GM23338 (cell line): Measurements from ENCODE around the gene MICAL3. TPM values are rescaled to one million over a fixed set of nuclear protein-coding genes. Genes with fewer than 3 reads are reported as not detected.

Experiments used
- ATAC-seq: fragments of 200-7000 bp; cut with Tn5 transposase; 3 replicates; pipeline ENCODE4 v1.9.1; 2020
- DNase-seq: peaks from one replicate; pipeline ENCODE4 v3.0.0-alpha.2; 2015; ENCODE audit warnings: low spot score
- H2AFZ ChIP-seq: fragments of 200-600 bp; sonication (generic); 2 replicates; pipeline ENCODE4 v1.8.0; 2016; ENCODE audit warnings: antibody characterized with exemption, mild to moderate bottlenecking, moderate library complexity
- H3F3A ChIP-seq: fragments of 200-600 bp; sonication (generic); replicated peaks from 2 replicates; pipeline ENCODE4 v1.8.0; 2017; ENCODE audit warnings: antibody characterized with exemption, mixed run types, low read depth
- H3K27ac ChIP-seq: fragments of 200-600 bp; sonication (generic); 2 replicates; pipeline ENCODE4 v1.6.1; 2016; ENCODE audit warnings: low read depth
- H3K27me3 ChIP-seq: fragments of 200-600 bp; sonication (generic); 2 replicates; pipeline ENCODE4 v1.8.0; 2016; ENCODE audit warnings: mild to moderate bottlenecking, mixed run types, moderate library complexity; ENCODE audit not compliant: insufficient read depth
- H3K36me3 ChIP-seq: fragments of 200-600 bp; sonication (generic); 2 replicates; pipeline ENCODE4 v1.8.0; 2016; ENCODE audit warnings: mild to moderate bottlenecking; ENCODE audit not compliant: insufficient read depth
- H3K4me1 ChIP-seq: fragments of 200-600 bp; sonication (generic); 2 replicates; pipeline ENCODE4 v1.8.0; 2016; ENCODE audit warnings: mild to moderate bottlenecking, moderate library complexity; ENCODE audit not compliant: insufficient read depth
- H3K4me2 ChIP-seq: fragments of 200-600 bp; sonication (generic); 2 replicates; pipeline ENCODE4 v1.7.1; 2017; ENCODE audit warnings: mixed run types
- H3K4me3 ChIP-seq: fragments of 200-600 bp; sonication (generic); 2 replicates; pipeline ENCODE4 v1.6.1; 2016; ENCODE audit warnings: mixed run types
- H3K79me2 ChIP-seq: fragments of 200-600 bp; sonication (generic); replicated peaks from 2 replicates; pipeline ENCODE4 v1.8.0; 2017; ENCODE audit warnings: mild to moderate bottlenecking; ENCODE audit not compliant: insufficient read depth
- H3K9me2 ChIP-seq: fragments of 200-600 bp; sonication (generic); 2 replicates; pipeline ENCODE4 v1.8.0; 2017; ENCODE audit not compliant: insufficient read depth
- H4K20me1 ChIP-seq: fragments of 200-600 bp; sonication (generic); replicated peaks from 2 replicates; pipeline ENCODE4 v1.8.0; 2017; ENCODE audit warnings: mild to moderate bottlenecking; ENCODE audit not compliant: insufficient read depth
- H3K27ac Mint-ChIP-seq: 2 replicates; pipeline ENCODE4 v1.8.0; 2020; ENCODE audit warnings: inconsistent platforms, mild to moderate bottlenecking, moderate library complexity, mixed read lengths
- H3K27me3 Mint-ChIP-seq: 3 replicates; pipeline ENCODE4 v1.8.0; 2022; ENCODE audit warnings: low read depth, mild to moderate bottlenecking, moderate library complexity, mixed read lengths, inconsistent platforms; ENCODE audit not compliant: insufficient read depth, poor library complexity
- H3K36me3 Mint-ChIP-seq: 3 replicates; pipeline ENCODE4 v1.8.0; 2021; ENCODE audit warnings: low read depth, mild to moderate bottlenecking, inconsistent platforms, moderate library complexity, mixed read lengths
- H3K4me1 Mint-ChIP-seq: 3 replicates; pipeline ENCODE4 v1.8.0; 2020; ENCODE audit warnings: mild to moderate bottlenecking, inconsistent platforms, mixed read lengths
- H3K4me3 Mint-ChIP-seq: 3 replicates; pipeline ENCODE4 v1.8.0; 2021; ENCODE audit warnings: moderate library complexity, mild to moderate bottlenecking, inconsistent platforms, mixed read lengths
- H3K9me3 Mint-ChIP-seq: 3 replicates; pipeline ENCODE4 v1.8.0; 2020; ENCODE audit warnings: moderate library complexity, mild to moderate bottlenecking, inconsistent platforms, mixed read lengths
- CREB1 ChIP-seq: fragments of 250-450 bp; sonication (Bioruptor Pico); IDR thresholded peaks from 2 replicates; pipeline ENCODE4 v1.5.0; 2020; ENCODE audit warnings: low read depth, mild to moderate bottlenecking, moderate library complexity
- CTCF ChIP-seq, 2 experiments: fragments of 200-600 bp in 1 of 2; sonication (generic) in 1 of 2; conservative IDR thresholded peaks; 2 replicates each; pipeline versions ENCODE4 v1.5.1 to v1.6.1; 2016 to 2017; ENCODE audit warnings: antibody characterized with exemption in 2 of 2, low read depth in 2 of 2, mild to moderate bottlenecking in 2 of 2, moderate library complexity in 1 of 2
- ETS1 ChIP-seq: IDR thresholded peaks from 2 replicates; pipeline ENCODE4 v1.6.1; 2016; ENCODE audit warnings: antibody characterized with exemption
- EZH2 ChIP-seq: fragments of 200-600 bp; sonication (generic); IDR thresholded peaks from one replicate; pipeline ENCODE4 v1.8.0; 2017; ENCODE audit warnings: antibody characterized with exemption, mild to moderate bottlenecking, low read depth; ENCODE audit not compliant: unreplicated experiment
- EZH2phosphoT487 ChIP-seq: fragments of 200-600 bp; sonication (generic); IDR thresholded peaks from one replicate; pipeline ENCODE4 v1.8.1; 2018; ENCODE audit warnings: antibody characterized with exemption; ENCODE audit not compliant: unreplicated experiment
- JUNB ChIP-seq: IDR thresholded peaks from one replicate; pipeline ENCODE4 v1.6.1; 2016; ENCODE audit warnings: antibody characterized with exemption; ENCODE audit not compliant: unreplicated experiment
- NANOG ChIP-seq: IDR thresholded peaks from 2 replicates; pipeline ENCODE4 v1.6.1; 2016; ENCODE audit warnings: antibody characterized with exemption, borderline replicate concordance
- POLR2AphosphoS5 ChIP-seq: IDR thresholded peaks from 2 replicates; pipeline ENCODE4 v1.6.1; 2016; ENCODE audit warnings: antibody characterized with exemption, low read depth
- REST ChIP-seq: IDR thresholded peaks from one replicate; pipeline ENCODE4 v1.6.1; 2018; ENCODE audit warnings: antibody characterized with exemption; ENCODE audit not compliant: unreplicated experiment
- STAT1 ChIP-seq: IDR thresholded peaks from one replicate; pipeline ENCODE4 v1.6.1; 2016; ENCODE audit warnings: antibody characterized with exemption; ENCODE audit not compliant: unreplicated experiment
- ZNF331 ChIP-seq: fragments of 250-450 bp; sonication (Bioruptor Pico); IDR thresholded peaks from 2 replicates; pipeline ENCODE4 v1.5.0; 2020; ENCODE audit warnings: low read depth, mild to moderate bottlenecking, moderate library complexity
- polyA plus RNA-seq: library from polyadenylated mRNA; unstranded; fragments of >200 nt; fragmentation: Nextera tagmentation; extraction: Ambion mirVana; gene quantifications from 2 replicates; pipeline ENCODE4 v1.2.1, GENCODE V29; 2016
- total RNA-seq: library from RNA; depleted of rRNA; stranded (reverse); fragments of >200 nt; shearing (Covaris generic); gene quantifications from 2 replicates; pipeline ENCODE4 v1.2.3, GENCODE V29; 2014

MICAL3 gene
- total and polyA plus RNA-seq, 2 experiments from 2014 or later: 10.1 to 33.9 TPM

- peaks cover 7% of the 10 kb centered on the region for H3K27me3 Mint-ChIP-seq
- no peak overlapping the region for H3K27ac Mint-ChIP-seq
Measured at GRCh38 chr22:17748555-17749353, 275.6 kb downstream of the MICAL3 start.

GRCh38 chr22:17746916-17747315 is 277.4 kb downstream of the MICAL3 start:
- no peak for ATAC-seq
- peaks cover 9% of the 10 kb centered on the region for H3K27me3 Mint-ChIP-seq
- TF ChIP-seq POLR2AphosphoS5: no peak
- TF ChIP-seq JUNB: no peak
- no peak for TF ChIP-seq ZNF331 (CRISPR knock-in tag)
- TF ChIP-seq EZH2phosphoT487: no peak
- no peak for TF ChIP-seq CREB1 (CRISPR knock-in tag)
- TF ChIP-seq EZH2: no peak
- TF ChIP-seq REST: no peak
- no peak for TF ChIP-seq NANOG
- no peak for TF ChIP-seq STAT1

More at GRCh38 chr22:17748555-17749353, 275.6 kb downstream of the MICAL3 start:
- TF ChIP-seq CTCF (conservative IDR thresholded peaks at IDR 0.05; ENCODE audit: low read depth in 2 of 2) (peak; percentile 54 to 57), CREB1 (CRISPR knock-in tag) (peak; percentile 49; the same call in 1 of the 2 replicates), ZNF331 (CRISPR knock-in tag) (no peak), ETS1 (no peak)
- Mint-ChIP-seq H3K36me3 (no peaks in the 10 kb centered on the region), H3K4me3 (no peak overlapping the region), H3K4me1 (peaks cover 13% of the 10 kb centered on the region), H3K9me3 (no peaks in the 10 kb centered on the region)
- Histone ChIP-seq H3K36me3 (no peaks in the 10 kb centered on the region), H3K9me2 (no peaks in the 10 kb centered on the region), H3K4me3 (no peak overlapping the region), H3K4me2 (no peak overlapping the region), H3K27me3 (no peaks in the 10 kb centered on the region), H3F3A (peaks cover 12% of the 10 kb centered on the region; the same call in 1 of the 2 replicates), H2AFZ (no peak overlapping the region), H3K27ac (no peak overlapping the region), H4K20me1 (no peaks in the 10 kb centered on the region), H3K4me1 (peaks cover 7% of the 10 kb centered on the region; the same call in 1 of the 2 replicates), H3K79me2 (no peaks in the 10 kb centered on the region)
- DNase-seq (peak; percentile 91), ATAC-seq (peak; percentile 82)

More at GRCh38 chr22:17746916-17747315, 277.4 kb downstream of the MICAL3 start:
- H3K4me3 ChIP-seq: no peak overlapping the region
- H3K27ac ChIP-seq: no peak overlapping the region
- H3K4me2 ChIP-seq: no peak overlapping the region
- H3K36me3 Mint-ChIP-seq: no peaks in the 10 kb centered on the region
- peaks cover 13% of the 10 kb centered on the region; the same call in 1 of the 2 replicates for H3F3A ChIP-seq
- no peaks in the 10 kb centered on the region for H3K9me3 Mint-ChIP-seq
- no peaks in the 10 kb centered on the region; the same call in 1 of the 2 replicates for H4K20me1 ChIP-seq
- no peaks in the 10 kb centered on the region for H3K27me3 ChIP-seq
- H3K4me1 Mint-ChIP-seq: peaks cover 22% of the 10 kb centered on the region
- H2AFZ ChIP-seq: no peak overlapping the region
- H3K27ac Mint-ChIP-seq: no peak overlapping the region; the same call in 1 of the 2 replicates
- H3K4me3 Mint-ChIP-seq: no peak overlapping the region
- peaks cover 7% of the 10 kb centered on the region; the same call in 1 of the 2 replicates for H3K4me1 ChIP-seq
- no peaks in the 10 kb centered on the region for H3K79me2 ChIP-seq
- no peaks in the 10 kb centered on the region for H3K36me3 ChIP-seq
- H3K9me2 ChIP-seq: no peaks in the 10 kb centered on the region
- DNase-seq: no peak
